ENCODE data around the gene ZFYVE21.

ZFYVE21 gene

GRCh38 chr14:103697603-103698379 is 17.8 kb upstream of the ZFYVE21 start:
- Mint-ChIP-seq H3K36me3 (no peaks in the 10 kb centered on the region), H3K9me3 (ENCODE audit: low read depth) (no peaks in the 10 kb centered on the region), H3K27ac (peak overlapping the region; percentile 23), H3K4me1 (ENCODE audit: low read depth) (peaks cover 11% of the 10 kb centered on the region), H3K27me3 (no peaks in the 10 kb centered on the region), H3K4me3 (no peak overlapping the region)

- Mint-ChIP-seq H3K9me3 (ENCODE audit: low read depth) (no peaks in the 10 kb centered on the region), H3K4me3 (no peak overlapping the region), H3K27me3 (no peaks in the 10 kb centered on the region), H3K36me3 (no peaks in the 10 kb centered on the region), H3K27ac (no peak overlapping the region), H3K4me1 (ENCODE audit: low read depth) (peaks cover 11% of the 10 kb centered on the region)
Observed at GRCh38 chr14:103698380-103699260, 17.0 kb upstream of the ZFYVE21 start.

DNA sequence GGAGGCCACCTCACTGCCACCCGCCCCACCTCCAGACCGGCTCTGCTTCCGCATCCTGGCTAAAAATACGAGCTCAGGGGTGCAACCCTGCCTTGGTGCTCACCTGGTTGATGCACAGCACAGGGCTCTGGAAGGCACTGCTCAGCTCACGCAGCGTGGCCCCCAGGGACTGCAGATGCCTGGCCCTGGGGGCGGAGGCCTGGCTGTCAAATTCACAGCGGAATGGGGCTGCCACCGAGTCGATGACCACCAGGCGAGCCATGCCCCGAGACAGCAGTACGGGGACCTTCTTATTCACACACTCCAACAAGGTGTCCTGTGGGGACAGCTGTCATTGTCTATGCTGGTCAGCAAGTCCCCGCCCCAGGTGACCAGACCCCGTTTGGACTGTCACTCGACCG is 16.3 kb upstream of the ZFYVE21 start:
- H3K27me3 Mint-ChIP-seq, result no peaks in the 10 kb centered on the region
- no peaks in the 10 kb centered on the region for H3K36me3 Mint-ChIP-seq
- no peaks in the 10 kb centered on the region for H3K9me3 Mint-ChIP-seq (ENCODE audit: low read depth)
- peaks cover 11% of the 10 kb centered on the region for H3K4me1 Mint-ChIP-seq (ENCODE audit: low read depth)
- no peak overlapping the region for H3K4me3 Mint-ChIP-seq
- no peak overlapping the region for H3K27ac Mint-ChIP-seq

- H3K4me1 Mint-ChIP-seq (ENCODE audit: low read depth), result peaks cover 11% of the 10 kb centered on the region
- no peaks in the 10 kb centered on the region for H3K27me3 Mint-ChIP-seq
- H3K9me3 Mint-ChIP-seq (ENCODE audit: low read depth), result no peaks in the 10 kb centered on the region
- H3K36me3 Mint-ChIP-seq, result no peaks in the 10 kb centered on the region
- H3K4me3 Mint-ChIP-seq, result no peak overlapping the region
- H3K27ac Mint-ChIP-seq, result peak overlapping the region; percentile 16
Observed at GRCh38 chr14:103699901-103700752, 15.5 kb upstream of the ZFYVE21 start.

- peaks cover 8% of the 10 kb centered on the region for H3K4me1 Mint-ChIP-seq (ENCODE audit: low read depth)
- H3K4me3 Mint-ChIP-seq, result no peak overlapping the region
- H3K36me3 Mint-ChIP-seq, result no peaks in the 10 kb centered on the region
- no peaks in the 10 kb centered on the region for H3K27me3 Mint-ChIP-seq
- H3K9me3 Mint-ChIP-seq (ENCODE audit: low read depth), result no peaks in the 10 kb centered on the region
- H3K27ac Mint-ChIP-seq, result no peak overlapping the region
Observed at GRCh38 chr14:103700753-103701490, 14.7 kb upstream of the ZFYVE21 start.

GRCh38 chr14:103702095-103702494 is 13.5 kb upstream of the ZFYVE21 start:
- H3K4me1 Mint-ChIP-seq (ENCODE audit: low read depth), result peaks cover 1% of the 10 kb centered on the region
- H3K27ac Mint-ChIP-seq, result no peak overlapping the region
- H3K27me3 Mint-ChIP-seq, result no peaks in the 10 kb centered on the region
- no peaks in the 10 kb centered on the region for H3K9me3 Mint-ChIP-seq (ENCODE audit: low read depth)
- no peaks in the 10 kb centered on the region for H3K36me3 Mint-ChIP-seq
- H3K4me3 Mint-ChIP-seq, result no peak overlapping the region

GRCh38 chr14:103702497-103703432 is 12.8 kb upstream of the ZFYVE21 start:
- peak overlapping the region; percentile 28 for H3K27ac Mint-ChIP-seq
- no peaks in the 10 kb centered on the region for H3K36me3 Mint-ChIP-seq
- H3K9me3 Mint-ChIP-seq (ENCODE audit: low read depth), result no peaks in the 10 kb centered on the region
- no peaks in the 10 kb centered on the region for H3K27me3 Mint-ChIP-seq
- no peak overlapping the region for H3K4me3 Mint-ChIP-seq
- no peaks in the 10 kb centered on the region for H3K4me1 Mint-ChIP-seq (ENCODE audit: low read depth)

- Mint-ChIP-seq H3K36me3 (no peaks in the 10 kb centered on the region), H3K4me3 (no peak overlapping the region), H3K27ac (no peak overlapping the region), H3K9me3 (ENCODE audit: low read depth) (no peaks in the 10 kb centered on the region), H3K27me3 (no peaks in the 10 kb centered on the region), H3K4me1 (ENCODE audit: low read depth) (no peaks in the 10 kb centered on the region)
Observed at GRCh38 chr14:103703433-103704385, 11.9 kb upstream of the ZFYVE21 start.

GRCh38 chr14:103704708-103705107 is 10.9 kb upstream of the ZFYVE21 start:
- Mint-ChIP-seq H3K27ac (no peak overlapping the region), H3K36me3 (peaks cover 2% of the 10 kb centered on the region), H3K4me1 (ENCODE audit: low read depth) (no peaks in the 10 kb centered on the region), H3K27me3 (no peaks in the 10 kb centered on the region), H3K9me3 (ENCODE audit: low read depth) (no peaks in the 10 kb centered on the region), H3K4me3 (no peak overlapping the region)

DNA sequence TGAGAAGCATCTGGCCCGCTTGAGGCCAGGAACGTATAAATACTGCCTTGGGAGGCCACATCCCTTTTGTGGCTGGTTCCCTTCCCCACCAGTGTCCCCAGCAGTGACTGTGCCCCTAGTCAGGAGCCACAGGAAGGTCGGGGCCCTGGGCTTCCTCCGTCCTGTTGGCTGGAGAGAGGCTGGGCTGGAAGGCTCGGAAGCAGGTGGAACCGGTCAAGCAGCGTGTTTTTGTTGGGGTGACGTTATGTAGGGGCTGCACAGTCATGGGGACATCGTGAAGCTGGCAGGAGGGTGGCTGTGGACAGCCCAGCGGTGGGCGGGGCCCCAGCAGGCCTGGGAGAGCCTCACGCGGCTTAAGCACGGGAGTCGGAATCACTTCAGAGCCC is 10.5 kb upstream of the ZFYVE21 start:
- no peak overlapping the region for H3K27ac Mint-ChIP-seq
- no peaks in the 10 kb centered on the region for H3K27me3 Mint-ChIP-seq
- H3K36me3 Mint-ChIP-seq, result peaks cover 2% of the 10 kb centered on the region
- H3K4me1 Mint-ChIP-seq (ENCODE audit: low read depth), result no peaks in the 10 kb centered on the region
- H3K4me3 Mint-ChIP-seq, result no peak overlapping the region
- H3K9me3 Mint-ChIP-seq (ENCODE audit: low read depth), result no peaks in the 10 kb centered on the region

DNA sequence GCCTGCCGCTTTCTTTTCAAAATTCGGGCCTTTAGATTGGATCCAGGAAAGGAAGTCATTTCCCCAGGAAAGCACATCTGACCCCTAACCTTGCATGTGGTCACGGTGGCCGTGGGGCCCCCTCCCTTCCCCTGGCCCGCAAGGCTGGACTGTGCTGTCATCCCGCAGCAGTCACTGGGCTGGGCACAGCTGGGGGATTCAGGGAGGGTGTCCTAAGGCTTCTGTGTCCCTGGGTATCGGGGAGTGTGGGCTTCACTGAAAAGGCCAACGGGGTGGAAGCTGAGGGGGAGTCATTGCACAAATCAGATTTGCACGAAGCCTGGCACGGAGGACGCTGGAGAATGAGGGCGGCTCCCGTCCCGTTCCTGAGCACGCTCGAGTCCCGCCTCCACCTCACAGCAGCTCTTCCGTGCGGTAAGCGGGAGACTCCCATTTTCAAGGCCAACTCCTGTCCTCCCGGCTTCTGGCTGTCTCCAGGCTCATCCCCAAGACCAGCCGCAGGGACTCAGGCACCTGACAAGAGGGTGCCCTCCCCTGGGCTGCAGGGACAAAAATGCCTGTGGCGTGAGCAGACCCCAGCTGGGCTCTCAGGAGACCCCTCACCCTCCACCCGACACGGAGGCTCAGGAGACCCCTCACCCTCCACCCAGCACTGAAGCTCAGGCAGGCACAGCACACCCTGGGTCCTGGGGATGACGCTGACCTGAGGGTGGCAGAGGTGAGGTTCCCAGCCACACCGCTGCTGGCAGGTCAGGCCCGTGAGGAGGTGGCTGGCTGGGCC is 9.9 kb upstream of the ZFYVE21 start:
- Mint-ChIP-seq H3K27me3 (no peaks in the 10 kb centered on the region), H3K9me3 (ENCODE audit: low read depth) (no peaks in the 10 kb centered on the region), H3K4me3 (no peak overlapping the region), H3K27ac (no peak overlapping the region), H3K4me1 (ENCODE audit: low read depth) (no peaks in the 10 kb centered on the region), H3K36me3 (peaks cover 2% of the 10 kb centered on the region)

Measured in activated naive CD8-positive, alpha-beta T cell (primary cell).